A549 (cell line): ENCODE data around the gene KCNMA1.

Experiments
- CEBPB ChIP-seq, 2 experiments: fragments of >200 bp in 1 of 2; sonication (Bioruptor Twin) in 1 of 2; formaldehyde crosslinking in 1 of 2; IDR thresholded peaks; 2 replicates each; pipeline ENCODE4 v1.6.1; 2012 to 2016
- CTCF ChIP-seq: fragments of >200 bp; sonication (Bioruptor Twin); formaldehyde crosslinking; IDR thresholded peaks from 3 replicates; pipeline ENCODE4 v1.5.1; 2016
- EP300 ChIP-seq, 2 experiments: fragments of >200 bp; sonication (Bioruptor Twin); formaldehyde crosslinking; IDR thresholded peaks; 2 replicates in 1 of 2; 3 replicates in 1 of 2; pipeline ENCODE4 v1.6.1; 2016 to 2017
- MAZ ChIP-seq: fragments of 150-350 bp; IDR thresholded peaks from 2 replicates; pipeline ENCODE4 v1.6.1; 2014; ENCODE audit warnings: antibody characterized with exemption, low read depth, low read length, borderline replicate concordance
- SMC3 ChIP-seq: fragments of >200 bp; sonication (Bioruptor Twin); formaldehyde crosslinking; IDR thresholded peaks from 3 replicates; pipeline ENCODE4 v1.6.1; 2018; ENCODE audit warnings: inconsistent platforms
- ZNF302 ChIP-seq: fragments of 250-450 bp; sonication (Bioruptor Pico); IDR thresholded peaks from 2 replicates; pipeline ENCODE4 v1.9.0; 2021; ENCODE audit warnings: inconsistent platforms, mild to moderate bottlenecking, moderate library complexity

- TF ChIP-seq EP300 (IDR thresholded peaks at IDR 0.05), result no peak
- no peak for TF ChIP-seq CEBPB (IDR thresholded peaks at IDR 0.05)
- no peak for TF ChIP-seq CTCF
- TF ChIP-seq SMC3, result no peak
- TF ChIP-seq MAZ, result no peak
- TF ChIP-seq ZNF302 (CRISPR knock-in tag), result no peak
Observed at GRCh38 chr10:76970711-76971519, 666.7 kb downstream of the KCNMA1 start.
